LNCAP (cell line): ENCODE results near the gene SLC35G2.

Experiments
- TF ChIP-seq, protein P1 (sequence below): fragments of 450-650 bp; IDR thresholded peaks from 2 replicates; pipeline ENCODE4 v1.5.1; 2017; ENCODE audit warnings: mild to moderate bottlenecking

SLC35G2 gene

DNA sequence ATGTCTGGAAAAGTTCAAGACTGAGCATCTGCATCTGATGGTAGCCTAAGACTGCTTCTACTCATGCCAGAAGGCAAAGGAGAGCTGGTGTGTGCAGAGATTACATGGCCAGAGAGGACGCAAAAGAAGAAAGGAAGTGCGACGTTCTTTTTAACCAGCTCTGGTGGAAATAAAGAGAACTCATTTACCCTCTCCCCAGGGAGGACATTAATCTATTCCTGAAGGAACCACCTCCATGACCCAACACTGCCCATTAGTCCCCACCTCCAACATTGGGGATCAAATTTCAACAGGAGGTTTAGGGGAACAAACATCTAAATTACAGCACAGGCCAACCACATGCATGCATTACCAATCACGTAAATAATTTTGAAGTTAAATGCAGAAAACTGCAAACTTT is 41.6 kb downstream of the SLC35G2 start:
- TF ChIP-seq, protein P1, sequence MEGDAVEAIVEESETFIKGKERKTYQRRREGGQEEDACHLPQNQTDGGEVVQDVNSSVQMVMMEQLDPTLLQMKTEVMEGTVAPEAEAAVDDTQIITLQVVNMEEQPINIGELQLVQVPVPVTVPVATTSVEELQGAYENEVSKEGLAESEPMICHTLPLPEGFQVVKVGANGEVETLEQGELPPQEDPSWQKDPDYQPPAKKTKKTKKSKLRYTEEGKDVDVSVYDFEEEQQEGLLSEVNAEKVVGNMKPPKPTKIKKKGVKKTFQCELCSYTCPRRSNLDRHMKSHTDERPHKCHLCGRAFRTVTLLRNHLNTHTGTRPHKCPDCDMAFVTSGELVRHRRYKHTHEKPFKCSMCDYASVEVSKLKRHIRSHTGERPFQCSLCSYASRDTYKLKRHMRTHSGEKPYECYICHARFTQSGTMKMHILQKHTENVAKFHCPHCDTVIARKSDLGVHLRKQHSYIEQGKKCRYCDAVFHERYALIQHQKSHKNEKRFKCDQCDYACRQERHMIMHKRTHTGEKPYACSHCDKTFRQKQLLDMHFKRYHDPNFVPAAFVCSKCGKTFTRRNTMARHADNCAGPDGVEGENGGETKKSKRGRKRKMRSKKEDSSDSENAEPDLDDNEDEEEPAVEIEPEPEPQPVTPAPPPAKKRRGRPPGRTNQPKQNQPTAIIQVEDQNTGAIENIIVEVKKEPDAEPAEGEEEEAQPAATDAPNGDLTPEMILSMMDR = no peak

DNA sequence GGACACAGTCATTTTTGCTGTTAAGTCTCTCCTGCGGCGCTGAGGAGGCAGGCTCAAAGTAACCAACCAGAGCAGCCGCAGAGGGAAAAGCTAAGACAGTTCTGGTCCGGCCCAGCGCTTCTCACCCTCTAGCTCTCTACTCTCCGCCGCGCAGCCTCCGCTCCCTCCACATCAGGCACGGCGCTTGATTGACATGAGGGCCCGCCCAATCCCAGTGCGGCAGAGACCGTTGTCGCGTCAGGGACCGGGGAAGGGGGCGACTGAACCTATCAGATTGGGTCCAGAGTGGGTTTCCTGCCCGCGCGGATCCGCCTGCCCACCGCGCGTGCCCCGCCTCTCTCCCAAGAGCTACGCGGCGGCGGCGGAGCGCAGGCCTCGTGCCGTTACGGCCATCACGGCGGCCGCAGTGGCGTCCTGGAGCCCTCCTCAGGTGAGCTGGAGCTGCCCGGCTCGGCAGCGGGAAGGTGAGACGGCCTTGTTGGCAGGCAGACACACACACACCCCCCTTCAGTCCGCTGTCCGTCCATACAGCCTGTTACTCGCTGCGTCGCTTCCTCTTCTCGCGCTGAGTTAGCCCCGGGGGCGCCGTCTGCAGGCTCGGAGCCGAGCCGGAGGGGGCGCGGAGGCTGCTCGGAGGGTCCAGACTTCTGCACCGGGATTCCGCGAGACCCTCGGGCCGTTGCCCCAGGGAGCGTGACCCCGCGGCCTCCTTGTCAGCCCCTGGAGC is 43.1 kb downstream of the SLC35G2 start, which contains the start of gene NCK1:
Gene NCK1 (plus strand): TSS at position 319 of the 727 bp plus-strand sequence. CDS start 65,794 bp downstream, outside the sequence.
- TF ChIP-seq, protein P1 = no peak

DNA sequence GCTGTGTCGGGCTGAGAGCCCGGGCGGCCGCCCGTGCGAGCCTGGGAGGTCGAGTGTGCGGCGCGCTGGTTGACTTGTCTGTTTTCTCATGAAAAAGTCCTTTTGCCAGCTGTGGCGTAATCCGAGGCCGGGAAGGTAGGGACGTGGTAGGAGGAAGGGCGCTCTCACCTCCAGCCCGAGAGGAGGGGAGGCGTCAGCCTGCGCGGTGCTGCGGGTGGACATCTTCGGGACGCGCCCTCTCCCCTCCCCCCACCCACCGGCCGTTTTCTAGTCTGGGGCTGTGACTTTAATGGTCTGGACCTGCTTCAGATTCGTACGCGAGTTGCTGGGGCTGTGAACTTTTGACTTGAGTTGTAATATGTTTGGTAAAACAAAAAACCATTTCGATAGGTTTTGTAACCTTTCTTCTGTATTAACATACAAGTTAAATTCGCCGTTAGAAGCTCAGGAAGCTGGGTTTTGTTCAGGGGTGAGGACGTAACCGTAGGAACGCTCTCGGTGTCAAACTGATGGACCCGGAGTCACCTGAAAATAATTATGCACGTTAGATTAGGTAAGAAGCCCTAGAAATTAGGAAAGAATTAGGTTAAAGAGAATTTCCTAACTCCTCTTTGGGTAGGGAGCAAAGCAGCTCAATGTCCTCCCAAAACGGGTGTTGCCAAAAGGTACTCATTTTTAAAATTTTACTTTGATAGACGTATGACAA is 43.8 kb downstream of the SLC35G2 start:
- TF ChIP-seq, protein P1 = no peak

DNA sequence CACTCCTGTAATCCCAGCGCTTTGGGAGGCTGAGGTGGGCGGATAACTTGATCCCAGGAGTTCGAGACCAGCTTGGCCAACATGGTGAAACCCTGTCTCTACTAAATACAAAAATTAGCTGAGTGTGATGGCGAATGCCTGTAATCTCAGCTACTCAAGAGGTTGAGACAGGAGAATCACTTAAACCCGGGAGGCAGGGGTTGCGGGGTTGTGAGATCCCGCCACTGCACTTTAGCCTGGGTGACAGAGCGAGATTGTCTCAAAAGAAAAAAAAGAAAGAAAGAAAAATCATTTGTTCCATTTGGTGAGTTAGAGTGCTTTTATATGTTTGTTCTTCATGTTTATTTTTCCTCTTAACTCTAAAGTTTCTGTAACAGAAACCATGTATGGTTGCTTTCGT is 50.4 kb downstream of the SLC35G2 start:
- TF ChIP-seq, protein P1 = no peak

DNA sequence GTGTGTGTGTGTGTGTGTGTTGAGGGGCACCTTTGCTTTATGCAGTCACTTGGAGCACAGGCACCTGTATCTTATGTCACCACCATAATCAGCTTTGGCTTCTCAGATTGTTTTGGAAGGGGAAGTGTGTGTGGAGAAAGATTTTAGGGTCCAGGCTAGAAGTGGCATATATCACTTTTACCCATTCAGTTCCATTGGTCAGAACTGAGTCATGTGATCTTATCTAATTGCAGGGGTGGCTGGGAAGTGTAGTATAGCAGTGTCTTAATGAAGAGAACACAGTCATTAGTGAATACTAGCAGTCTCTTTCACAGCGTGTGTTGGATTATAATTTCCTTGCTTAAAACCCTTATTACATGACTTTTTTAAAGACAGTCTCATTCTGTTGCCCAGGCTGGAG is 63.6 kb downstream of the SLC35G2 start:
- TF ChIP-seq, protein P1 = no peak

DNA sequence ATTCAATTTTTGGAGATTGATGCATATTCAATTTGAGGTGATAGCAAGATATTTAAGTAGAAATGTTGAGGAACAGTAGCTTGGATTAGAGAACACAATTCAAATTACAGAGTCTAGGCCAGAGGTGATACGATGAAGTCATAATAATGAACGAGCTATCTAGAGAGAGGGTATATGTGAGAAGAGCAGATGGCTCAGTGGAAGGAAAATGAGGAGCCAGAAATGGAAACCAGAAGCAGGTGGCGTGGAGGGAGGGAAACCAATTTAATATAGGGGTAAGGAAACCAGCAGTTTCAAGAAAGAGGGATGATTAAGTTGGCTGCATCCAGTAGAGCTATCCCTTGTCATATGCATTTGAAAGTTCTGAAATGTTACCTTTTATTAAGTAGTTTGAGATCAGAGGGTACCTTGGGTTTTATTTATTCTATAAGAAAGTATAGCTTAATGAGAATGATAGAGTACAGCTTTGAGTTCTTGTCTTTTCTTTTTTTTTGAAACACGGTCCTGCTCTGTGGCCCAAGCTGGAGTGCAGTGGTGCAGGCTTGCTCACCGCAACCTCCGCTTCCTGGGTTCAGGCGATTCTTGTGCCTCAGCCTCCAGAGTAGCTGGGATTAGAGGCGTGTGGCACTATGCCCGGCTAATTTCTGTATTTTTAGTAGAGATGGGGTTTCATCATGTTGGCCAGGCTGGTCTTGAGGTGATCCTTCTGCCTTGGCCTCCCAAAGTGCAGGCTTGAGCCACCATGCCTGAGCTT is 65.2 kb downstream of the SLC35G2 start:
- TF ChIP-seq, protein P1 = no peak

DNA sequence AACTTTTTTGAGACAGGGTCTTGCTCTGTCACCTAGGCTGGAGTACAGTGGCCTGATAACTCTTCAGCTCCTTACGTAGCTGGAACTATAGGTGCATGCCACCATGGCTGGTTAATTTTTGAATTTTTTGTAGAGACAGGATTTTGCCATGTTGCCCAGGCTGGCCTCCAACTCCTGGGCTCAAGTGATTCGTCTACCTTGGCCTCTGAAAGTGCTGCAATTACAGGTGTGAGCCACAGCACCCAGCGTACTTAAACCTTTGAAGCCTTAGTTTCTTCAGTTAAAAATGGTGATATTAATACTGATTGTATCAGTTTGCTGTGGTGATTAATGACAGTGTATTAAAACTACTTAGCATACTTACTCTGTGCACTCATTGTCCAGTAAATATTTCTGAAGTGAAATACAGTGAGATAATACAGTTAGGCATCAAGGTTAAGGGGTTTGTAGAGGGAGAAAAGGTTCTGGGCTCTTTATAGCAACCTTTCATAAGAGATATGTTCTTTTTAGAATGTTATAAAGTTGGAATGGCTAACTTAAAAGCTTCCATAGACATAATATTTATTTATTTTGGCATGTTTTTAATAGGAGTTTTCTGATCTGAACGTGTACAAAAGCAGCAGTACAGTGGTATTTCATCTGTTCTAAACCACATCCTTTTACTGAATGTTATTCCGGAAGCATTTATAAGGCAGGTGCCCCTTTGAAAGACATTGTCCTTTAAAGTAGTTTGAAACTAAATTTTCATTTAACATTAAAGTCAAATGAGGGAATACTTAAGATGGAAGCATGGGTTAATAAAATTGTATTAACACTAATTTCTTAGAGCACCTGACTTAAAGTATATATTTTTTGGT is 66.7 kb downstream of the SLC35G2 start:
- TF ChIP-seq, protein P1 = no peak
